Mesenchymal stem cell (in vitro differentiated cells and primary cell): ENCODE measurements around the gene F2RL1. TPM values are rescaled to one million over a fixed set of nuclear protein-coding genes. Genes with fewer than 3 reads are reported as not detected.
"Not testable (repeated sequence)": the region's sequence is repeated elsewhere in the genome, so short reads cannot be mapped to it uniquely, and the experiment has no call there.

ENCODE experiments used
- DNase-seq: peaks from one replicate; pipeline ENCODE4 v3.0.0-alpha.2; 2013
- H2AFZ ChIP-seq: one replicate; pipeline ENCODE4 v1.6.1; 2013; ENCODE audit warnings: low read depth, mild to moderate bottlenecking, control low read depth, inconsistent platforms, low read length, moderate library complexity
- H2AK5ac ChIP-seq: 2 replicates; pipeline ENCODE4 v1.6.1; 2013; ENCODE audit warnings: low read length, moderate library complexity, mild to moderate bottlenecking, inconsistent platforms; ENCODE audit not compliant: severe bottlenecking
- H2BK120ac ChIP-seq: one replicate; pipeline ENCODE4 v1.6.1; 2013; ENCODE audit warnings: low read depth, mild to moderate bottlenecking, inconsistent platforms, low read length, moderate library complexity
- H2BK12ac ChIP-seq, 2 experiments: one replicate each; pipeline ENCODE4 v1.6.1; 2013; ENCODE audit warnings: inconsistent platforms in 2 of 2, low read length in 2 of 2, mild to moderate bottlenecking in 2 of 2, moderate library complexity in 2 of 2, control low read depth in 1 of 2
- H2BK15ac ChIP-seq: one replicate; pipeline ENCODE4 v1.6.1; 2013; ENCODE audit warnings: mild to moderate bottlenecking, low read depth, inconsistent platforms; ENCODE audit not compliant: poor library complexity, severe bottlenecking
- H2BK5ac ChIP-seq: 2 replicates; pipeline ENCODE4 v1.6.1; 2013; ENCODE audit warnings: low read depth, mild to moderate bottlenecking, low read length, control low read depth, inconsistent platforms; ENCODE audit not compliant: poor library complexity, severe bottlenecking
- H3K14ac ChIP-seq, 2 experiments: one replicate each; pipeline ENCODE4 v1.6.1; 2013; ENCODE audit warnings: inconsistent platforms in 2 of 2, low read length in 2 of 2, control low read depth in 1 of 2, mild to moderate bottlenecking in 1 of 2, moderate library complexity in 1 of 2
- H3K18ac ChIP-seq, 2 experiments: one replicate each; pipeline ENCODE4 v1.6.1; 2013; ENCODE audit warnings: inconsistent platforms in 2 of 2, low read length in 2 of 2, control low read depth in 1 of 2, low read depth in 1 of 2, mild to moderate bottlenecking in 1 of 2
- H3K23ac ChIP-seq, 2 experiments: one replicate each; pipeline ENCODE4 v1.6.1; 2013; ENCODE audit warnings: inconsistent platforms in 2 of 2, low read length in 2 of 2, mild to moderate bottlenecking in 2 of 2, moderate library complexity in 2 of 2, control low read depth in 1 of 2
- H3K27ac ChIP-seq: 2 replicates; pipeline ENCODE4 v1.5.1; 2013; ENCODE audit warnings: mild to moderate bottlenecking, moderate library complexity, low read length, control low read depth, inconsistent platforms; ENCODE audit not compliant: poor library complexity, severe bottlenecking
- H3K27me3 ChIP-seq, 2 experiments: 2 replicates each; pipeline versions ENCODE4 v1.6.1 to v1.7.0; 2013; ENCODE audit warnings: low read length in 2 of 2, mild to moderate bottlenecking in 2 of 2, moderate library complexity in 2 of 2, control low read depth in 1 of 2, inconsistent platforms in 1 of 2; ENCODE audit not compliant: control insufficient read depth in 1 of 2, insufficient read depth in 1 of 2
- H3K36me3 ChIP-seq, 2 experiments: 2 replicates each; pipeline versions ENCODE4 v1.6.1 to v1.7.0; 2013; ENCODE audit warnings: low read length in 2 of 2, control low read depth in 1 of 2, inconsistent platforms in 1 of 2, low read depth in 1 of 2, mild to moderate bottlenecking in 1 of 2; ENCODE audit not compliant: insufficient read depth in 2 of 2, control insufficient read depth in 1 of 2
- H3K4ac ChIP-seq, 2 experiments: one replicate each; pipeline ENCODE4 v1.6.1; 2013; ENCODE audit warnings: inconsistent platforms in 2 of 2, low read length in 2 of 2, mild to moderate bottlenecking in 2 of 2, moderate library complexity in 2 of 2, control low read depth in 1 of 2, low read depth in 1 of 2
- H3K4me1 ChIP-seq: 2 replicates; pipeline ENCODE4 v1.6.1; 2013; ENCODE audit warnings: low read depth, low read length, control low read depth; ENCODE audit not compliant: control insufficient read depth, insufficient read depth
- H3K4me2 ChIP-seq: 2 replicates; pipeline ENCODE4 v1.6.1; 2013; ENCODE audit warnings: low read length, mild to moderate bottlenecking, inconsistent platforms; ENCODE audit not compliant: poor library complexity, severe bottlenecking
- H3K4me3 ChIP-seq, 2 experiments: 2 replicates each; pipeline versions ENCODE4 v1.5.1 to v1.7.0; 2013; ENCODE audit warnings: low read length in 2 of 2, mild to moderate bottlenecking in 2 of 2, control low read depth in 1 of 2, low read depth in 1 of 2; ENCODE audit not compliant: insufficient read depth in 1 of 2
- H3K79me1 ChIP-seq: replicated peaks from 2 replicates; pipeline ENCODE4 v1.6.1; 2013; ENCODE audit warnings: mild to moderate bottlenecking, control low read depth, low read length, inconsistent platforms; ENCODE audit not compliant: poor library complexity, severe bottlenecking
- H3K9ac ChIP-seq: 2 replicates; pipeline ENCODE4 v1.7.0; 2013; ENCODE audit warnings: mild to moderate bottlenecking, low read length, moderate library complexity
- H3K9me3 ChIP-seq: 2 replicates; pipeline ENCODE4 v1.7.0; 2013; ENCODE audit warnings: mild to moderate bottlenecking, low read length; ENCODE audit not compliant: control insufficient read depth
- H4K8ac ChIP-seq: one replicate; pipeline ENCODE4 v1.6.1; 2013; ENCODE audit warnings: inconsistent platforms, mild to moderate bottlenecking, low read length, moderate library complexity
- H4K91ac ChIP-seq: one replicate; pipeline ENCODE4 v1.6.1; 2013; ENCODE audit warnings: mild to moderate bottlenecking, low read length, inconsistent platforms
- WGBS: methylation state at CpG from one replicate; pipeline ENCODE4 v1.1.7; 2013; ENCODE audit warnings: mixed read lengths; 5-methylcytosine and 5-hydroxymethylcytosine counted together
- polyA plus RNA-seq, 2 experiments: library from polyadenylated mRNA; stranded (reverse); fragments of 200-250 nt; gene quantifications; one replicate each; pipeline ENCODE4 v1.2.3, GENCODE V29; 2013

The F2RL1 gene, protein sequence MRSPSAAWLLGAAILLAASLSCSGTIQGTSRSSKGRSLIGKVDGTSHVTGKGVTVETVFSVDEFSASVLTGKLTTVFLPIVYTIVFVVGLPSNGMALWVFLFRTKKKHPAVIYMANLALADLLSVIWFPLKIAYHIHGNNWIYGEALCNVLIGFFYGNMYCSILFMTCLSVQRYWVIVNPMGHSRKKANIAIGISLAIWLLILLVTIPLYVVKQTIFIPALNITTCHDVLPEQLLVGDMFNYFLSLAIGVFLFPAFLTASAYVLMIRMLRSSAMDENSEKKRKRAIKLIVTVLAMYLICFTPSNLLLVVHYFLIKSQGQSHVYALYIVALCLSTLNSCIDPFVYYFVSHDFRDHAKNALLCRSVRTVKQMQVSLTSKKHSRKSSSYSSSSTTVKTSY
- polyA plus RNA-seq (2013, experiment 1 of 2), result 51.1 TPM
- polyA plus RNA-seq (2013, experiment 2 of 2), result 51.8 TPM

- H3K9ac ChIP-seq, result peak within 1 kb of the TSS; percentile 86
- H3K4me3 ChIP-seq, result peak within 1 kb of the TSS; percentile 81 to 89
- H3K9me3 ChIP-seq, result no peaks in the 10 kb centered on the region
- peak within 1 kb of the TSS; percentile 46 for H2BK5ac ChIP-seq
- peak within 1 kb of the TSS; percentile 88 for H2BK15ac ChIP-seq
- H4K8ac ChIP-seq, result peak within 1 kb of the TSS; percentile 99
- peak within 1 kb of the TSS; percentile 91 to 98 for H3K23ac ChIP-seq
- H3K79me1 ChIP-seq, result peaks cover 2% of the 10 kb centered on the region
- H4K91ac ChIP-seq, result peak within 1 kb of the TSS; percentile 94
- peak within 1 kb of the TSS; percentile 92 for H2BK120ac ChIP-seq
- peak within 1 kb of the TSS; percentile 84 to 99 for H3K4ac ChIP-seq
- no peaks in the 10 kb centered on the region for H3K36me3 ChIP-seq
- H3K27me3 ChIP-seq, result no peaks in the 10 kb centered on the region
- H2AFZ ChIP-seq, result peak within 1 kb of the TSS; percentile 83
- peak within 1 kb of the TSS; percentile 91 for H2AK5ac ChIP-seq
- H2BK12ac ChIP-seq, result peak within 1 kb of the TSS; percentile 84 to 88
- H3K27ac ChIP-seq, result peak within 1 kb of the TSS; percentile 70
- H3K14ac ChIP-seq, result peak within 1 kb of the TSS; percentile 67 to 96
- under 1% methylated on average over 66 of the region's 72 CpGs for WGBS
- peak; percentile 80 for DNase-seq
- peaks cover 23% of the 10 kb centered on the region for H3K4me1 ChIP-seq
- peak within 1 kb of the TSS; percentile 91 to 97 for H3K18ac ChIP-seq
- H3K4me2 ChIP-seq, result peak within 1 kb of the TSS; percentile 68
Measured at GRCh38 chr5:76818844-76819831, at the start of gene F2RL1. Gene F2RL1, plus strand, starts transcription at chr5:76819030. Its CDS starts 153 bp downstream, at chr5:76819183.

DNA sequence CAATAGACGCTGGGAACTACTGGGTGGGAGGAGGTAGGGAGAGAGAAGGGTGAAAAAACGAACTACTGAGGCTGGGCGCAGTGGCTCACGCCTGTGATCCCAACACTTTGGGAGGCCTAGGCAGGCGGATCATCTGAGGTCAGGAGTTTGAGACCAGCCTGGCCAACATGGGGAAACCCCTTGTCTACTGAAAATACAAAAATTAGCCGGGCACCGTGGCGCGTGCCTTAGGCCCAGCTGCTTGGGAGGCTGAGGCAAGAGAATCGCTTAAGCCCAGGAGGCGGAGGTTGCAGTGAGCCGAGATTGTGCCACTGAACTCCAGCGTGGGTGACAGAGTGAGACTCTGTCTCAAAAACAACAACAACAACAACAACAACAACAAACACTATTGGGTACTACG, 47.8 kb upstream of the F2RL1 start:
- H2BK15ac ChIP-seq, H3K27ac ChIP-seq, H2AFZ ChIP-seq, H3K4me1 ChIP-seq, DNase-seq, H3K9ac ChIP-seq, H3K9me3 ChIP-seq, H3K4me2 ChIP-seq, H2AK5ac ChIP-seq, H3K79me1 ChIP-seq, H3K18ac ChIP-seq, H4K8ac ChIP-seq, H2BK5ac ChIP-seq, H4K91ac ChIP-seq, H3K14ac ChIP-seq, H3K4me3 ChIP-seq, H3K23ac ChIP-seq, H3K27me3 ChIP-seq, H2BK120ac ChIP-seq, H3K36me3 ChIP-seq: not testable (repeated sequence)
- WGBS, result 99% methylated on average over 13 of the region's 14 CpGs
- Histone ChIP-seq H2BK12ac (peak overlapping the region in 1 of 2 experiments; percentile 42), H3K4ac (peak overlapping the region in 1 of 2 experiments; percentile 51)

- Histone ChIP-seq H3K14ac (no peak overlapping the region), H2BK5ac (no peak overlapping the region), H3K4me1 (no peaks in the 10 kb centered on the region), H3K27ac (no peak overlapping the region), H3K23ac (no peak overlapping the region), H3K79me1 (no peaks in the 10 kb centered on the region), H2BK15ac (no peak overlapping the region), H3K4me3 (no peak overlapping the region), H3K36me3 (no peaks in the 10 kb centered on the region), H2AK5ac (peak overlapping the region; percentile 65), H3K27me3 (no peaks in the 10 kb centered on the region), H3K4ac (no peak overlapping the region), H3K4me2 (no peak overlapping the region), H3K9ac (no peak overlapping the region), H3K18ac (peak overlapping the region in 1 of 2 experiments; percentile 57), H4K8ac (no peak overlapping the region), H2AFZ (no peak overlapping the region), H2BK12ac (peak overlapping the region in 1 of 2 experiments; percentile 23), H2BK120ac (no peak overlapping the region), H3K9me3 (no peaks in the 10 kb centered on the region), H4K91ac (no peak overlapping the region)
- WGBS, result 96% methylated on average over 2 of the region's 3 CpGs
- DNase-seq, result peak; percentile 23
Measured at GRCh38 chr5:76771705-76772405, 47.0 kb upstream of the F2RL1 start.
